G401.6 (cell line): ENCODE data around the gene ZDHHC13.

Experiments used
- FAIRE-seq: peaks from 2 replicates; lab custom pipeline; 2012; peaks lifted over from hg19 to GRCh38; lab: Jason Lieb, UNC

Gene ZDHHC13

DNA sequence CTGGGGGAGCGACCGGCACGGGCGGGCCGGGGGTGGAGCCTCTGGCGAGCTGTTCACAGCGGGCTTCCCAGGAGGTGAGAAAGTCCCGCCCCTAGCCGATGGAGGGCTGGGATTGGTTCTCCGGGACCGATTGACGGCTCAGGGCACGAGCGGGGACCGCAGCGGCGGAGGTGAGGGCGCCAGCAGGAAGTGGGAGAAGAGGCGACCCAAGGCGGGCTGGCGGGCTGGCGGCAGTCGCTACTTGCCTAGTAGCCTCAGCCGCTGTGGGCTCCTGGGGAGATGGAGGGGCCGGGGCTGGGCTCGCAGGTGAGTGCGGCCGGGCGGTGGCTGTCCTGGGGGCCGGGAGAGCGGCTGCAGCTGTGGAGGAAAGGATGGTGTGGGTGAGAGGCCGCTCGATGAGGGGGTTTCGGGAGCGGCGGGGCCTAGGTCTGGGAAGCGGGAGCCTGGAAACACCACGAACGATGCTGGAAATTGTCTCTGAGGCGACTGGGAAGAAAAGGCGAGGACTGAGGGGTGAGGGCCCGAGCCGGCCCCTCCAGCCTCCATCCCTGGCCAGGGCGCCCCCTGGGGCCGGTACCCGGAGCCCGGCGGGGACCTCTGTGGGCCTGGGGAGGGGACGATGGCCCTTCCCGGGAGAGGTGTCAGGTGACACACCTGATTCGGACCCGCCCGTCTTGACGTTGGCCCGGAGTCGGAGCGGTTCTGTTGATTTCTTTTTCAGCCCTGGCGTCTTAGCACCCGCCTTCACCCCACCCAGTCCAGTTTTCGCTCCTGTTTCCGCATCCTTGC, at the start of gene ZDHHC13:
Gene ZDHHC13, plus strand, starts transcription at position 198 of the 789 bp plus-strand sequence. Its CDS starts 82 bp downstream, at position 280.
- peak; percentile 84 for FAIRE-seq

GRCh38 chr11:19071255-19071654, 45.7 kb upstream of the ZDHHC13 start:
- FAIRE-seq: peak; percentile 89

DNA sequence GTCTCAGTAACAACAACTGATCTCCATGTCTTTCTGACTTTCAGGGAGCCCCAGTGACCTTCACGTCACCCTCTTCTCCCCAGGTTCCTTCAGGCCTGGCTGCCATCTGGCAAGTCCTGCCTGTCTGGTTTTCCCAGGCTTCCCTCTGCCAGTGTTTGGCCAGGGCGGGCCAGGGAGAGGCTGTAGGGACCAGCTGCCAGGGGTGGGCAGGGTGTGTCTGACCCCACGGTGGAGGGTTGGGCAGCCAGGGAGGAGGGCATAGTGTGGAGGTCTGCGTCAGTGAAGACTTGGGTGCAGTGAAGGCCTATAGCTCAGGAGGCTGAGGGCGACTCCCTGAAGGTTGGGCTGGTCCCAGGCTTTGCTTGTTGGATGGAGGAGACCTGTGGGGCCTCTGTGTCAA, 44.5 kb upstream of the ZDHHC13 start:
- FAIRE-seq: no peak

- FAIRE-seq: no peak
Observed at GRCh38 chr11:19073454-19074415, 43.2 kb upstream of the ZDHHC13 start.

GRCh38 chr11:19075636-19076035, 41.3 kb upstream of the ZDHHC13 start:
- no peak for FAIRE-seq

DNA sequence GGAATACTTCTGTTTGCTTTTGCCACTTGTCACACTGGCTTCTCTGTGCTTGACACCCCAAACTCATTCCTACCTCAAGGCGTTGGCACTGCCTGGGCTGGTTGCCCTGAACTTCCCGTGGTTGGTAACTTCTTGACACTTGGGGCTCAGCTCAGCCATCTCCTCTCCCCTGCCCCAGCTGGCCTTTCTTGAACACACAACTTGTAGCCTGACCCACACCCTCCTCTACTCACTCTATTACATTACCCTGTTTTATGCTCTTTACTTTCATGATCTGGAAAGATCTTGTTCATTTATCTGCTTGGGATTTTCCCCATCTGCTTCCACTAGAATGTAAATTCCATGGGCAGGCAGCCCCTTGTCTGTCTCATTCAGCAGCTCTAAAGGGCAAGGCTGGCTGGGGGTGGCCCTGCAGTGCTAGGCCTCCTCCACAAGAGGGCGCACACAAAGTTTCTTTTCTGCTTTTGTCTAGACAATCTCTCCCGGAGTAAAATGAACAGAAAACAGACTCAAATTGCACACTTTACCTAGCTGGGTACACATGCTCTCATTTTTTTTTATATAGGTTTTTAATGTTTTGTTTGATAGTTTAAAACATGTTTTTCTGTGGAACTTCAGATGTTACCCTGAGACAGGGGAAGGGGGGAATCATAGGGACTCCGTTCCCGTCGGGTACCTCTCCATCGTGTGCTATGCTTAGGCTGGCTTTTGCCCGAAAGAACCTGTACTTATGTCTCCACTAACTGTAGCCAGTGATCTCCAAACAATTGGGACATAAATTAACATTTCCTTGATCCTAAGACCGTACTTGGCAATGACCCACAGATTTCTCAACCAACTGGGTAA, 40.0 kb upstream of the ZDHHC13 start:
- peak; percentile 84 for FAIRE-seq

GRCh38 chr11:19077965-19078364, 39.0 kb upstream of the ZDHHC13 start:
- FAIRE-seq: no peak

- no peak for FAIRE-seq
Observed at GRCh38 chr11:19079643-19080440, 37.1 kb upstream of the ZDHHC13 start.

- no peak for FAIRE-seq
Observed at GRCh38 chr11:19080579-19080993, 36.4 kb upstream of the ZDHHC13 start.

GRCh38 chr11:19083166-19083565, 33.8 kb upstream of the ZDHHC13 start:
- FAIRE-seq: no peak

DNA sequence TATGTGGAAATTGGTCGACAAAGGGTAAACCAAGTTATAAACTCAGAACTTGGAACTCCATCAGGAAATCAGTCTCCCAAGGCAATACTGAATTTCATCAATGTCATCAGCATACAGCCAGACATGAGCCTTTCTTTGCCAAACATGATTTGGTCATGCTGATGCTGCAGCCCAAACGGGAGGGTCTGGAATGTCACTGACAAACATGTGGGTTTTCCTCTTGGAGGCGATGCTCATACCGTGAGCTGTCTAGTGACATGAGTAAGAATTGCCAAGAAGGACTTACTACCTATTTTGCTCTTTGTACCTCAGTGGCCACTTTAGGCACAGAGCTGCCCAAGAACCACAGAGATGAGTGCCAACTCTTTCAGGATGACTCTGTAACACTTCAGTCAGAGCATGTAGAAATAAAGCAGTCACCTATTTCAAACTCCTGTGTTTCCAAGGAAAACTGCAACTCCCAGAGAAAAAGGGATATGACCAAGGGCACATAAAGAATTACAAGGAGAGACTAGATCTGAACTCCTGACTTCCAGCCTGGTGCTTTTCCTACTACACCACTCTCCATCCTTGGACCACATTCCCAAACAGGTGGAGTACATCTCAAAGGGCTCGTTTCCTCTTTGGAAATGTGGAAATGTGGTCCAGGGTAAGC, 32.2 kb upstream of the ZDHHC13 start:
- FAIRE-seq: no peak

DNA sequence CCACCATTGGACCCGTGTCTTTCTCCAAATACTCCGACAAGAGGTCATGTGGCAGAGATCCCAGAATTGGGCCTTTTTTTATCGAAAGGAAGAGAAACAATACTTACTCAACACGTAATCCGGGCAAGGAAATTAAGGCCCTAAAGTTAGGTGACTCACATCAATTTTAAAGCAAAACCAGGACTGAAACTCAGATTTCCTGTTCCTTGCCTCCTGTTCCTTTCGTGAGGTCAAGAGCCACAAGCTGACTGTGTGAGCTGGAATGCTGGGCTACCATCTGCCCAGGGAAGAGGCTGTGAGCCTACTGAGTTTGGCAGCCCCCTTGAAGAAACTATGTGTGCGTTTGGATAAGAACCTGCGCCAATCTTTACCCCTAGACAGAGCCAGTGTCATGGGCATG, 29.3 kb upstream of the ZDHHC13 start:
- no peak for FAIRE-seq

DNA sequence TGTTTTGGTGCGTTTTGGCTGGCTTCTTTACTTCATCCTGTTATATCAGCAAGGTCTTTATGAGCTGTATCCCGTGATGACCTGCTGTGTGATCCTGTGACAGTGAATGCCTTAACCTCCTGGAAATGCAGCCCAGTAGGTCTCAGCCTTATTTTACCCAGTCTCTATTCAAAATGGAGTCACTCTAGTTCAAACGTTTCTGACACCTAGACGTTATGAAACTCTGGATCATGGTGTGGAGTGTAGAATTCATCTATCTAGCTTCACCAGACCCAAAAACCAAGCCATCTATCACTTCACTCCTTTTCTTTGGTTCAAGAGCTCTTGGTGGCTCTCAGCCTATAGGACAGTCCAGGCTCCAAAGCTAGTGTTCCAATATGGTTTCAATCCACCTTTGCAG, 28.2 kb upstream of the ZDHHC13 start:
- FAIRE-seq: no peak

GRCh38 chr11:19089421-19089820, 27.5 kb upstream of the ZDHHC13 start:
- FAIRE-seq: no peak

- no peak for FAIRE-seq
Observed at GRCh38 chr11:19091366-19091765, 25.6 kb upstream of the ZDHHC13 start.

DNA sequence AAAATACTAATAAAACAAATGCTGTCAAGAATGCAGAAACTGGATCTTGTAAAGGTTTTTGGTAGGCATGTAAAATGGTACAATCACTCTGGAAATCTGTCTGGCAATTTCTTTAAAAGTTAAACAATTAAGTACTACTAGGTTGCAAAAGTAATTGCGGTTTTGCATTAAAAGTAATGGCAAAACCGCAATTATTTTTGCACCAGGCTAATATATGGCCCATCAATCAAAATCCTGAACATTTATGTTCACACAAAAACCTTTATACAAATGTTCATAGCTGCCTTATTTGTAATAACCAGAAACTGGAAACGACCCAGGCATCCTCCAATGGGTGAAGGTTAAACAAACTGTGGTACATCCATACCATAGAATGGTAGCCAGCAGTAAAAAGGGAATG, 24.6 kb upstream of the ZDHHC13 start:
- no peak for FAIRE-seq

DNA sequence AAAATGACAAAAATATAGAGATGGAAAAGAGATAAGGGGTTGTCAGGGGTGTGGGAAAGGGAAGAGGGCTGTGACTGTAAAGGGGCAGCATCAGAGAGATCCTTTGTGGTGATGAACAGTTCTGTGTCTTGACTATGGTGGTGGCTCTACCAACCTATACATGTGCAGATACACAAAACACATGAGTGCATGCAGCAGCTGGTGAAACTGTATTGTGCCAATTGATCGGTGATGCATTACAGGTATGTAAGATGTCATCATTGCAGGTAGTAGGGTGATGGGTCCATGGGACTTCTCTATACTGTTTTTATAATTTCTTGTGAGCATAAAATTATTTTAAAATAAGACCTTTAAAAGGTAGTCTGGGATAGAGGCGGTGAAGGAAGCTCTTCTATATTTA, 24.1 kb upstream of the ZDHHC13 start:
- FAIRE-seq: no peak

GRCh38 chr11:19093976-19094375, 23.0 kb upstream of the ZDHHC13 start:
- no peak for FAIRE-seq

DNA sequence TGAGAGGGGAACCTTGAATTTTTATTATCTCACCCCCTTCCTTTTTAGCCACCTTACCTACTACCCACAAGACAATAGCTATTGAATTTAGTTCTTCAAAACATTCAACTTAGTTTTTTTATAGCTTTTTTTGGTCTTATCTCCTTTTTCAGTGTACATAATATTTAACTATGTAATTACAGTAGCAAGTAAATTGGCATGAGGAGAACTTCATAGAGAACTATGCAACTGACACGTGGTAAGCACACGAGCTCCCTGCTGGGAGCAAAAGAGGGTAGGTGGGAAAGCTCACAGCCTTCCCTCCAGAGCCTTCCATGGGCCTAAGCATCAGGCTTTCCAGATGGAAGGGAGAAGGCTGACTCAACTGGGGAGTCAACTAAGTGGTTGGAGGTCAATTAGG, 22.1 kb upstream of the ZDHHC13 start:
- no peak for FAIRE-seq

DNA sequence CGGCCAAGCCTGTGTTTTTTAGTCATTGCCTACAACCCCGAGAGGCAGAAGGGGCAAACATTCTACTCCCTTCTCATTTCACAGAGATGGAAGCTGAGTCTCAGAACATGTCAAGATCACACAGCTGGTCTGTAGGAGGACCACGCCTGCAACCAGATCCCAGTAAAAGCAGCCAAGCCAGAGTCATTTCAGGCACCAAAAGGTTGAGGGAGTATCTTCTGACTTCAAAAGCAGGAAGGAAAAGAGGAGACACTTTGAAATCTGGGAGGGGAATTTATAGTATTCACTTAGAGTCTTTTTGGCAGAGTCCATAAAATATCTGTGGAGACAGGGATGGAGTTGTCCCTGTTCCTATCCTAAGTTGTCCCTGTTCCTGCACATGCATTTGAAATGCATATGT, 17.9 kb upstream of the ZDHHC13 start:
- FAIRE-seq: no peak

DNA sequence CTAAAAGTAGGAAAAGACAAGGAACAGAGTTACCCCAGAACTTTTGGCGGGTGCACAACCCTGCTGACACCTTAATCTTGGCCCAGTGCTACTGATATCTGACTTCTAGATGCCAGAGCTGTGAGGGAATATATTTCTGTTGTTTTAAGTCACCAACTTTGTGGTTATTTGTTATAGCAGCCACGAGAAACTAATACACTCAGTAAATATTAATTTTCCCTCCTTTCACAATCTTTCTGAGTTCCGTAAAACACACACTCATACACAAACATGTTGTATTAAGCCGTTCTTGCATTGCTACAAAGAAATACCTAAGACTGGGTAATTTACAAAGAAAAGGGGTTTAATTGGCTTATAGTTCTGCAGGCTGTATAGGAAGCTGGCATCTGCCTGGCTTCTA, 16.1 kb upstream of the ZDHHC13 start:
- FAIRE-seq: no peak
